H9 (cell line): ENCODE measurements around the gene ATAD3C. TPM values are rescaled to one million over a fixed set of nuclear protein-coding genes. Genes with fewer than 3 reads are reported as not detected.

ENCODE experiments used
- DNase-seq: peaks from one replicate; pipeline ENCODE4 v3.0.0-alpha.2; 2017
- H2AFZ ChIP-seq: one replicate; pipeline ENCODE4 v1.6.1; 2013; ENCODE audit warnings: mild to moderate bottlenecking, low read length, control low read depth, moderate library complexity
- H2AK5ac ChIP-seq: 2 replicates; pipeline ENCODE4 v1.6.1; 2013; ENCODE audit warnings: low read length, control low read depth, mixed read lengths; ENCODE audit not compliant: insufficient read length
- H2BK120ac ChIP-seq: one replicate; pipeline ENCODE4 v1.6.1; 2013; ENCODE audit warnings: low read depth, mild to moderate bottlenecking, low read length, control low read depth, inconsistent platforms; ENCODE audit not compliant: poor library complexity, severe bottlenecking
- H2BK12ac ChIP-seq: 2 replicates; pipeline ENCODE4 v1.6.1; 2013; ENCODE audit warnings: low read length, control low read depth, mixed read lengths, low read depth; ENCODE audit not compliant: insufficient read length
- H2BK15ac ChIP-seq: 2 replicates; pipeline ENCODE4 v1.6.1; 2013; ENCODE audit warnings: low read depth, low read length, control low read depth
- H2BK20ac ChIP-seq: one replicate; pipeline ENCODE4 v1.6.1; 2013; ENCODE audit warnings: low read depth, mild to moderate bottlenecking, low read length, control low read depth, inconsistent platforms; ENCODE audit not compliant: poor library complexity, severe bottlenecking
- H2BK5ac ChIP-seq: 2 replicates; pipeline ENCODE4 v1.6.1; 2013; ENCODE audit warnings: low read length, control low read depth, mixed read lengths; ENCODE audit not compliant: insufficient read length
- H3K14ac ChIP-seq: 2 replicates; pipeline ENCODE4 v1.6.1; 2013; ENCODE audit warnings: low read length, control low read depth; ENCODE audit not compliant: insufficient read depth
- H3K18ac ChIP-seq: 2 replicates; pipeline ENCODE4 v1.6.1; 2013; ENCODE audit warnings: low read depth, mild to moderate bottlenecking, mixed read lengths, low read length, control low read depth; ENCODE audit not compliant: insufficient read length
- H3K23ac ChIP-seq: 2 replicates; pipeline ENCODE4 v1.6.1; 2013; ENCODE audit warnings: low read length, control low read depth, mixed read lengths, low read depth; ENCODE audit not compliant: insufficient read length
- H3K23me2 ChIP-seq: 2 replicates; pipeline ENCODE4 v1.6.1; 2013; ENCODE audit warnings: low read depth, mild to moderate bottlenecking, mixed read lengths, low read length, control low read depth; ENCODE audit not compliant: insufficient read length, poor library complexity, severe bottlenecking
- H3K27ac ChIP-seq: 2 replicates; pipeline ENCODE4 v1.5.1; 2013; ENCODE audit warnings: low read length, control low read depth, mixed read lengths, low read depth; ENCODE audit not compliant: insufficient read length
- H3K27me3 ChIP-seq: 2 replicates; pipeline ENCODE4 v1.6.1; 2013; ENCODE audit warnings: low read length, control low read depth, inconsistent platforms; ENCODE audit not compliant: insufficient read depth
- H3K4ac ChIP-seq: 2 replicates; pipeline ENCODE4 v1.6.1; 2013; ENCODE audit warnings: low read depth, mild to moderate bottlenecking, control low read depth, inconsistent platforms, low read length, moderate library complexity
- H3K4me1 ChIP-seq: 2 replicates; pipeline ENCODE4 v1.6.1; 2013; ENCODE audit warnings: low read length, control low read depth, inconsistent platforms; ENCODE audit not compliant: insufficient read depth
- H3K4me2 ChIP-seq: 2 replicates; pipeline ENCODE4 v1.6.1; 2013; ENCODE audit warnings: low read length, control low read depth, mixed read lengths; ENCODE audit not compliant: insufficient read length, insufficient read depth
- H3K56ac ChIP-seq: 2 replicates; pipeline ENCODE4 v1.6.1; 2013; ENCODE audit warnings: low read depth, mild to moderate bottlenecking, mixed read lengths, low read length, control low read depth; ENCODE audit not compliant: insufficient read length
- H3K79me1 ChIP-seq: 2 replicates; pipeline ENCODE4 v1.6.1; 2013; ENCODE audit warnings: low read depth, mild to moderate bottlenecking, moderate library complexity, low read length, control low read depth, inconsistent platforms; ENCODE audit not compliant: insufficient read depth, poor library complexity, severe bottlenecking
- H3K79me2 ChIP-seq: 2 replicates; pipeline ENCODE4 v1.6.1; 2013; ENCODE audit warnings: low read length, control low read depth, inconsistent platforms; ENCODE audit not compliant: insufficient read depth
- H3K9ac ChIP-seq: 2 replicates; pipeline ENCODE4 v1.6.1; 2013; ENCODE audit warnings: low read length, control low read depth, mixed read lengths; ENCODE audit not compliant: insufficient read length; ENCODE audit errors: extremely low read depth
- H3K9me3 ChIP-seq: one replicate; pipeline ENCODE4 v1.6.1; 2013; ENCODE audit warnings: low read depth, low read length, inconsistent platforms; ENCODE audit not compliant: control insufficient read depth
- H3T11ph ChIP-seq: one replicate; pipeline ENCODE4 v1.6.1; 2013; ENCODE audit warnings: mild to moderate bottlenecking, low read length, control low read depth, inconsistent platforms
- H4K20me1 ChIP-seq: one replicate; pipeline ENCODE4 v1.6.1; 2013; ENCODE audit not compliant: control insufficient read depth, insufficient read length, insufficient read depth
- H4K5ac ChIP-seq: 2 replicates; pipeline ENCODE4 v1.6.1; 2013; ENCODE audit warnings: low read depth, mild to moderate bottlenecking, mixed read lengths, low read length, control low read depth; ENCODE audit not compliant: insufficient read length
- H4K8ac ChIP-seq: replicated peaks from 2 replicates; pipeline ENCODE4 v1.6.1; 2013; ENCODE audit warnings: low read length, control low read depth, mixed read lengths, low read depth; ENCODE audit not compliant: insufficient read length
- H4K91ac ChIP-seq: 2 replicates; pipeline ENCODE4 v1.6.1; 2013; ENCODE audit warnings: low read depth, mild to moderate bottlenecking, moderate library complexity, mixed read lengths, low read length, control low read depth; ENCODE audit not compliant: insufficient read length
- H3K27ac Mint-ChIP-seq, 3 experiments: 2 replicates in 2 of 3; 3 replicates in 1 of 3; pipeline ENCODE4 v1.8.0; 2020 to 2021; ENCODE audit warnings: mixed read lengths in 3 of 3, mild to moderate bottlenecking in 1 of 3, moderate library complexity in 1 of 3
- H3K27me3 Mint-ChIP-seq: 2 replicates; pipeline ENCODE4 v1.8.0; 2021; ENCODE audit warnings: low read depth, mild to moderate bottlenecking, moderate library complexity, mixed read lengths
- H3K36me3 Mint-ChIP-seq, 3 experiments: 2 replicates in 2 of 3; 3 replicates in 1 of 3; pipeline ENCODE4 v1.8.0; 2020 to 2021; ENCODE audit warnings: low read depth in 3 of 3, mixed read lengths in 3 of 3; ENCODE audit not compliant: insufficient read depth in 1 of 3
- H3K4me1 Mint-ChIP-seq, 2 experiments: 2 replicates each; pipeline ENCODE4 v1.8.0; 2020; ENCODE audit warnings: mixed read lengths in 2 of 2
- H3K4me3 Mint-ChIP-seq, 2 experiments: 2 replicates in 1 of 2; 3 replicates in 1 of 2; pipeline ENCODE4 v1.8.0; 2020 to 2021; ENCODE audit warnings: mild to moderate bottlenecking in 2 of 2, mixed read lengths in 2 of 2, moderate library complexity in 1 of 2
- H3K9me3 Mint-ChIP-seq, 2 experiments: 2 replicates in 1 of 2; 3 replicates in 1 of 2; pipeline ENCODE4 v1.8.0; 2020; ENCODE audit warnings: mild to moderate bottlenecking in 2 of 2, mixed read lengths in 2 of 2, moderate library complexity in 1 of 2
- CTCF ChIP-seq: fragments of 200-600 bp; sonication (generic); conservative IDR thresholded peaks from 3 replicates; pipeline ENCODE4 v1.8.0; 2021; ENCODE audit warnings: antibody characterized with exemption, mild to moderate bottlenecking
- WGBS: extraction: QIAGEN DNeasy Blood & Tissue Kit; methylation state at CpG from one replicate; pipeline ENCODE4 v1.1.7; 2013; ENCODE audit warnings: missing lambda C conversion rate, low lambda C conversion rate, mixed read lengths; ENCODE audit not compliant: insufficient read length; ENCODE audit errors: extremely low coverage; 5-methylcytosine and 5-hydroxymethylcytosine counted together
- total RNA-seq: library from RNA; stranded (reverse); gene quantifications from 2 replicates; pipeline ENCODE4 v1.2.1, GENCODE V29; 2021

The ATAD3C gene
- total RNA-seq, 1 experiment from 2014 or later, result 7.7 TPM

- no peak overlapping the region for H3K4ac ChIP-seq
- H3K18ac ChIP-seq, result no peak overlapping the region
- H3K9ac ChIP-seq, result no peak overlapping the region
- no peak overlapping the region for H2BK5ac ChIP-seq
- no peaks in the 10 kb centered on the region for H4K20me1 ChIP-seq
- H3K4me2 ChIP-seq, result no peak overlapping the region
- no peak for TF ChIP-seq CTCF
- WGBS, result no CpG with 5 or more reads among the region's 7 CpGs
- H3K79me1 ChIP-seq, result no peaks in the 10 kb centered on the region
- peaks cover 3% of the 10 kb centered on the region for H3K23me2 ChIP-seq
- Mint-ChIP-seq H3K4me1 (peaks cover 29 to 49% of the 10 kb centered on the region in 2 experiments), H3K27ac (no peak overlapping the region), H3K36me3 (peaks cover 0 to under 1% (median 0%) of the 10 kb centered on the region in 3 experiments; a peak in 3 of 7 replicates), H3K4me3 (no peak overlapping the region), H3K9me3 (peaks cover 0 to under 1% of the 10 kb centered on the region in 2 experiments; a peak in 2 of 5 replicates), H3K27me3 (no peaks in the 10 kb centered on the region)
- H2BK120ac ChIP-seq, result no peak overlapping the region
- H3K27me3 ChIP-seq, result no peaks in the 10 kb centered on the region
- H3K27ac ChIP-seq, result no peak overlapping the region
- DNase-seq, result no peak
- no peak overlapping the region for H3K14ac ChIP-seq
- H4K8ac ChIP-seq, result no peak overlapping the region
- H3K23ac ChIP-seq, result no peak overlapping the region
- no peak overlapping the region for H2BK12ac ChIP-seq
- peaks cover 5% of the 10 kb centered on the region; the same call in 1 of the 2 replicates for H3K4me1 ChIP-seq
- no peak overlapping the region for H2AK5ac ChIP-seq
- no peak overlapping the region for H3K56ac ChIP-seq
- no peak overlapping the region for H4K91ac ChIP-seq
- H3T11ph ChIP-seq, result no peak overlapping the region
- H2BK15ac ChIP-seq, result no peak overlapping the region
- no peak overlapping the region for H2AFZ ChIP-seq
- no peaks in the 10 kb centered on the region for H3K9me3 ChIP-seq
- no peaks in the 10 kb centered on the region for H3K79me2 ChIP-seq
- H4K5ac ChIP-seq, result no peak overlapping the region
- H2BK20ac ChIP-seq, result no peak overlapping the region
Measured at GRCh38 chr1:1423245-1423597, 26.3 kb upstream of the ATAD3C start.
